HG03097 (cell line): Measurements from ENCODE around the gene DYNLT4.
"Not testable (repeated sequence)": the region's sequence is repeated elsewhere in the genome, so short reads cannot be mapped to it uniquely, and the experiment has no call there.

ENCODE experiments used
- ATAC-seq: cut with Tn5 transposase; IDR thresholded peaks from one replicate; pipeline ENCODE4 v1.9.1; 2021; ENCODE audit not compliant: unreplicated experiment, low FRiP score

Gene DYNLT4, protein sequence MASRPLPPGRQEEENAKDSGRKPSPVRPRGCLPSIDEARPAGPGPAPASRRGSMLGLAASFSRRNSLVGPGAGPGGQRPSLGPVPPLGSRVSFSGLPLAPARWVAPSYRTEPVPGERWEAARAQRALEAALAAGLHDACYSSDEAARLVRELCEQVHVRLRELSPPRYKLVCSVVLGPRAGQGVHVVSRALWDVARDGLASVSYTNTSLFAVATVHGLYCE

DNA sequence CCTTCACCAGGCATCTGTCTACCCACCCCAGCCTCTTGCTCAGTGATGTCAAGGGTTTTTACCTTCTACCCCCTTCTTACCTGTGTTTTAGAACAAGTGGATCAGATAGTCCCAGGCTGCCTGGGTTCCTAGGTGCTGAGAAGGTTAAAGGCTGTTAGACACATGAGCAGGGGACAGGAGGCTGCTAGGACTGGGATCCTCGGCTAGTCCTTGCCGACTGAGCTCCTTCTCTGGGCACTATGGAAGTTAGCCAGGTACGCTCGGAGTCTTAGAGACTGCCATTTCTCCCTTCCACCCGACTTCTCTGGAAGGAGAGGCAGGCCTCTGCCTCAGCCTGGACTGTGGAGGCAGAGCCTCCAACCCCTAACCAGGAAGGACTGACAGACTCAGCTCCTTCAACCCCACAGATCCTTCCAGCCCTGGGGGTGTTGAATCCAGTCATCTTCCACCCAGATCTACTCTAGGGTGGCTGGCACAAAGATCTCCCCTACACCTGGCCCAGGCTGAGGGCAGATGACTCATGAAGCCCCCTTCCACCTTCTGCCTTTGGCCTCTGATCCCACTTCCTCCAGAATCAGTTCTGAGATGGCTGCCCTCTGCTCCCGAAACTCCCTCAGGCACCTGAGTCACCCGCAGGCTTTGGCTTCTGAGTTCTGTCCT, at the start of gene DYNLT4:
Gene DYNLT4 (minus strand): TSS at position 648 of the 660 bp plus-strand sequence. CDS start 683 bp downstream, outside the sequence.
- ATAC-seq: no peak

GRCh38 chr1:44855742-44856141, 48.6 kb upstream of the DYNLT4 start:
- no peak for ATAC-seq

DNA sequence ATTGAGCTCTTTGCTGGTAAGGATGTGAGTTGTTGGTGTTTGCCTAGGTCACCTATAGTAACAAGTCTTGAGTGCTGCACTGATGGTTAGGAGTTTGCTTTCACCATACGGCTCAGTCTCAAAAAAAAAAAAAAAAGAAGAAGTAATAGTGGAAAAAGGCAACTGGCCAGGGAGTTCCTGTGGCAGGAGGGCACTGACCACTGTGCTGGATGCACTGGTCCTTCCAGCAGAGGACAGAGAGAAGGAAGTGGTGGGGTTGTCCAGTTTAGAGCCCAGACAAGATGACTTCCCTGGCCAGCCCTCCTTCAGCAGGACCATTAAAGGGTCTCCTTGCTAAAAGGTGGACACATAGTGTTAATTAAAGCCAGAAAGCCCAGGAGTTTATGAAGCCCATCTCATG, 47.8 kb upstream of the DYNLT4 start:
- no peak for ATAC-seq

GRCh38 chr1:44853201-44853600, 46.0 kb upstream of the DYNLT4 start:
- no peak for ATAC-seq

DNA sequence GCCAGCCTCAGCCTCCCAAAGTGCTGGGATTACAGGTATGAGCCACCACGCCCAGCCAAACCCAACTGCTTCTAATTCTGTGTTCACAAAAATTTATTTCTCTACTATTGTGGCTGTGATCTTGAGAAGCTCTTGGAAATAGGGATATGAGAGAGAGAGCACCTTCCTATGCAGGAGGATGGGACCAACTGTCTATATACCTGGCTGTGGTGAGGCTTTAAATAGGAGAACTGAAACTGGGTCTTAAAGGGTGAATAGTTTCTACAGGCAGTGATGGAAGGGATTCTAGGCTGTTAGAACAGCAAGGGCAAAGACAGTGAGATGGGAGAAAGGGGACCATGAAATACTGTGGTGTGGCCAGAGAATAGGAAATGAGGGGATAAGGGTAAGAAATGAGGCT, 44.2 kb upstream of the DYNLT4 start:
- ATAC-seq: no peak

DNA sequence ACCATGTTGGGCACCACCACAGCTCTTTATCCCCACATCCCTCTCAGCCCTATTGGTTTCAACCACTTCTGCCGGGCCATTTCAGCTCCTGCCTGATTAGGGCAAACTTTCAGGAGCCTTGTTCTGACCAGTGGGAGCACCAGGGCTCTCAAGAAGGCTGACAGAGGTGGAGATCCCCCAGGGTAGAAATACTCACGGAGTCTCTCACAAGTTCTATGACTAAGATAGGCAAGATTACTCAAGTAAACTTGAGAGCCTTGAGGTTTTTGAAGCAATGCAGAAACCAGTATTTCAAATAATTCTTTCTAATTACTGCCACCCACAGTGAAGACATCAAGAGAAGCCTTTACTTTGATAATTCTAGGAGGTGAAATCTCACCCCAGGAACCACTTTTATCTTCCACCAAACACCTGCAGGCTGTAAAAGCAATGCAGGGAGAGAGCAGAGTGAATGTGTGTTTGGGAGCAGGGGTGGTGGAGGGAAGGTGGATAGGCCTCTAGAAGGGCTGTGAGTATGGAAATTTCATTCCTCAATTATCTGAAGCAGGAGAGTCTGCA, 42.5 kb upstream of the DYNLT4 start:
- ATAC-seq: no peak

- ATAC-seq: no peak
Observed at GRCh38 chr1:44848456-44849181, 41.5 kb upstream of the DYNLT4 start.

DNA sequence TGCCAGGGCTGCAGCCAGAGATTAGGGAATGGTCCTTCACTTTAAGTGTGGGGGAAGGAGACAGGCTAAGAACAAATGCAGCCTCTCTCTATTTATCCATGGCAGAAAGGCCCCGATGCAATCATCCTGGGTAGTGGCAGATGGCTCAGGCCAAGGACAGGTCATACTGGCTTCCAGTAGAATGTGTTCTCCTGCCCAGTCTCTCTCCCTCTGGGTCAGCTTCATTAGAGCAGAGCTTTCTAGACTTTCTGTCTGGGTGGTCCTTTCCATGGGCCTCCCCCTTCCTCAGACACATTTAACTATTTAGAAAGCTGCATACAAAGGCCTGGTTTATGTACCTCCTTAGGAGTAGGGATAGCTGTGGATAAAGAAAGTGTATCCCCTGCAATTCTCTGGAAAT, 40.7 kb upstream of the DYNLT4 start:
- ATAC-seq: no peak

DNA sequence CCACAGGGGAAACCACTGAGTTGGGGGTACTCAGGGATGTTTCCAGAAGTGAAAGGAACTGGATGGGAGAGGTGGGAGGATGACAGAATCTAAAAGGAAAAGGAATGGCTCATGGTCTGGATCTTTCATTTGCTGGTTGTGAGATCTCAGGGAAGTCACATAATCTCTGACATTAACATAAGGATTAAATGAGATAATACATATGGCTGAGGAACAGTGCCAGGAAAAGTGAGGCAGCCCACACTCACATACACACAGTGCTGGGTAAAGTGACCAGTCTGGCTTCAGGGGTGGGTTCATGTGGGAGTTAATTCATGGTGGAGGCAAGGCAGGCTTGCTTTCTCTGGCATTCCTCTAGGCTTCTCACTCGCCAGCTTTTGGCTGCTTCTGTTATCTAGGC, 39.8 kb upstream of the DYNLT4 start:
- no peak for ATAC-seq

DNA sequence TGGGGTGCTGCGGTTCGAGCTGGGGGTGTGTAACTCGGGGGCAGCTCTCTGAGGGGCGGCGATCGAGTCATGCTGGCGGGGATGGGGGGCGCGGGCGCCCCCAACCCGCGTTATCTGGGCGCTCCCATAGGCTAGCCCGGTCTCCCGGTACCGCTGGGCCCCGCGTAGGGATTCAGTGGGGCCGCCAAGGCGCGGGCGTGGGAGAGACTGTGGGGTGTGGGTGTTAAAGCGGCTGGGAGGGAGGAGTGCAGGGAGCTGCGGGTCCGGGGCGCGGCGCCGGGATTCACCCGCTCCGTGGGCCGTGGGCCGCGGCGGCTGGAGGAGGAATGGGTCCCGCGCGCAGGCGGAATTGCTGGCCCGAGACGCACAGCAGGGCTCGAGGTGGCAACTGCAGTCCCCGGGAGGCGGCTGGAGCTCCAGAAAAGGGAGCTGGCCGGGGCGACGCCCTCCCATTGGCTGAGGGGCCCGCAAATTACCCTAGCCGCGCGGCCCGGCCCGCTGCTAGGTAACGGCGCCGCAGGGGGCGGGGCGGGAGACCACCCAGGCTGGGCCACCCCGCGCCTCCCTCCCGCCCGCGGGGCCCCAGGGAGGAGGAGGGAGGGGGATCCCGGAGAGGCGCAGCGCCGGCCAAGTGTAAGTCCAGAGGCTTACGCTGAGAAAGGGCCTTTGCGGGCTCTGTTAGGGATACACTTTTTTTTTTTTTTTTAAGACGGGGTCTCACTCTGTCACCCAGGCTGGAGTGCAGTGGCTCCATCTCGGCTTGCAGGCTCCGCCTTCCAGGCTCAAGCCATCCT, 35.9 kb upstream of the DYNLT4 start, which contains the start of gene PTCH2:
Gene PTCH2 (minus strand): TSS at position 392 of the 794 bp plus-strand sequence. CDS start 321 bp downstream, at position 71.
- ATAC-seq: no peak

DNA sequence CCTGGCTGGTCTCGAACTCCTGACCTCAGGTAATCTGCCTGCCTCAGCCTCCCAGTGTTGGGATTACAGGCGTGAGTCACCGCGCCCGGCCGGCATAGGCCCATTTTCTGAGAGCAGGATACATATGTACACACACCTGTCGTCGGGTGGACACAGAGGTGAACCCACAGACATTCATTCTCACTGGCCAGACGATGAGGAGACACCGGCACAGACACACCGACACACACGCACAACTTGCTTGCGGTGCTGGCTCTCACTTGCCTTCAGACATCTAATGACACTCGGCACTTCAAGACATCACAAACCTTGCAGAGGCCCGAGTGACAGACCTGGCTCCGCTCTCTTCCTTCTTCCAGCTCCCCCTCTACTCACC, 35.3 kb upstream of the DYNLT4 start:
- no peak for ATAC-seq

DNA sequence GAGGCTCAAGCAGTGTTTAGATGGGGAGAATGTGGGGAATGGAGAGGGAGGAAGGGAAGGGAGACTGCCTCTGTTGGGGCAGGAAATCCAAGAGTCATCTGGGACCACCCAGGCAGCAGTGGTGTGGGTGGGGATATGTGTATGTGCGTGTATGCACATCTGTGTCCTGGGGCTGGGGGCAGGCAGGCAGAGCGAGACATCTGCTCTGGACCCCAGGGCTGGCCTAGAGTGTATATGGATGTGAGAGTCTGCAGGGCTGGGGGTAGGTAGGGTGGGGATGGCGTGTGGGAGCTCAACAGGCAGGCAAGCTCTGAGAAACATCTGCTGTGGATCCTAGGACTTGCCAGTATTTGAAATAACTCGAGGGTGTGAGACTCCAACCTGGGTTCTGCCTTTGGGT, 32.4 kb upstream of the DYNLT4 start:
- no peak for ATAC-seq

- not testable (repeated sequence) for ATAC-seq
Observed at GRCh38 chr1:44838294-44838693, 31.1 kb upstream of the DYNLT4 start.

DNA sequence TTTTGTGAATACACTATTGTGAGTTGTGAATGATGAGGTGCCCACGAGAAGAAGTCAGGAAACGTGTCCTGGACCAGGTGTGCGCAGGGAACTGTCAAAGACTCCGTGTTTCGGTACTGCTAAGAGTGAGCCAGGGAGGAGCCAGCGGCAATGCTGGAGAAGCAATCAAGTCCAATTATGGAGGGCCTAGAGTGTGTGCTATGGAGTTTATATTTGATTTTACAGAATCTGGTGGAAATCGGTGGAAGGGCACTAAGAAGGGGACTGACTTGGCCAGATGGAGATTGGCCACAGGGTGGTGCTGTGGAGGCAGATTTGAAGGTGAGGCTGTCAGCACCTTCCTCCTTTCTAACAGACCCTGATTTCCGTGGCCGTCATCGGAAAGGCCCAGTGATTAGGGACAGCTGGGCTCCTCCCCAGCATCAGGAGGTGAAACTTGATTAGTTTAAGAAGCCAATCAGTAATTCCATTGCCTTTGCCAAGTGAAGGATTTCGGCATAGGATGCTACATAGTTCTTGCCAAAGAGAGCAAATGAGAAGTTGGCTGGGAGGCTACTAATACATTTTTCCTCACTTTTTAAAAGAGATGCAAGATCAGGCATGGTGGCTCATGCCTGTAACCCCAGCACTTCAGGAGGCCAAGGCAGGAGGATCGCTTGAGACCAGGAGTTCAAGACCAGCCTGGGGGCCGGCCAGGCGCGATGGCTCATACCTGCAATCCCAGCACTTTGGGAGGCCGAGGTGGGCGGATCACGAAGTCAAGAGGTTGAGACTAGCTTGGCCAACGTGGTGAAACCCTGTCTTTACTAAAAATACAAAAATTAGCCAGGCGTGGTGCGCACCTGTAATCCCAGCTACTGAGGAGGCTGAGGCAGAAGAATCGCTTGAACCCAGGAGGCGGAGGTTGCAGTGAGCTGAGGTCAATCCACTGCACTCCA, 28.9 kb upstream of the DYNLT4 start:
- ATAC-seq: no peak

DNA sequence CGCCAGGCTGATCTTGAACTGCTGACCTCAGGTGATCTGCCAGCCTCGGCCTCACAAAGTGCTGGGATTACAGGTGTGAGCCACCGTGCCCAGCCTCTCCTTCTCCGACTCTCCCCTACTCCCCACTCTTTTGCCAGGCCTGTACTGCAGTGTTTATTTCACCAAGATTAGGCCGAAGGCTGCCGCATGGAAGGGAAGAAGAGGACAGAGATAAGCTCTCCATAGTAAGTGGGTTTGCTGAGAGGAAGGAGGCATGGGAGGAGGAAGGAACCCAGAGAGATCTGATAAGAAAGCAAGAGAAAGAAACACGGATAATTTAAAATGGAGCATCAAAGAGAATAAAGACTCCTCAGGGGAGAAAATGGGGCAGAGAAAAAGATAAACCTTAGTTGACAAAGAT, 27.2 kb upstream of the DYNLT4 start:
- no peak for ATAC-seq

- no peak for ATAC-seq
Observed at GRCh38 chr1:44832056-44832705, 25.0 kb upstream of the DYNLT4 start.

DNA sequence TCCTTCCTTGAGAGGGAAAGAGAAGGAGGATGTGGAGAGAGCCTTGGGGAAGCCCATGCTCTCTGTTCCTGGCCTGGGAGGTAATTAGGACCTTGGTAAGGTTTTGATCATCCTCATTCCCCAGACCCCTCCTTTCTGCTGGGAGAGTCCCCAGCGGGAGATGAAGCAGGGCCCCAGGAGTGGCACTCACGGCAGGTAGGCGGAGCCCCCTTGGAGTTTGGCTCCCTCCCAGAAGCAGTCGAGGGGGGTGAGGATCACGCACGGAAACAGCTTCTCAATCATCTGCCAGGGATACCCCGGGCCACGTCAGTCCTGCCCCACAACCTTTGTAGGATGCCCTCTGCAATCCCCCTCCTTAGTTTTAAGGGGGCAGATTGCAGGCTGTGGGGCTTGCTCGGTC, 24.4 kb upstream of the DYNLT4 start:
- ATAC-seq: no peak

DNA sequence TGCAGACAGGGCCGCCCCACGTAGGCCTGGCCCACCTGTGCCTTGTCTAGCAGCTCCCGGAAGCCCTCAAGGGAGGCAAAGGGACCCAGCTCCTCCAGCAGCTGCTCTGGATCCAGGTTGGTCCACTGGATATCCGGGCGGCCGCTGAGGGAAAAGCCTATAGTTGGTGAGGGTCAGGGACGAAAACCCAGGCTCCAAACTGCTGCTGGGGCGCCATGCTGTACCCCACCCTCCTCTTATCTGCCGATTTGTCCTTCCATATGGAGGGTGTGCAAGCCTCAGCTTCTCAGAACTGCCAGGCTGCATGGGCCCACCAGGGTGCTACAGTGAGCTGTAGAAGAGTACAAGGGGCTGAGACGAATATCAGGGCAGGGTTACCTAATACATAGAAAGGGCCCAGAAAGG, 23.8 kb upstream of the DYNLT4 start:
- no peak for ATAC-seq
